Cardiac ventricle fibroblast (primary cell): Measurements from ENCODE around the gene HSF5. TPM values are rescaled to one million over a fixed set of nuclear protein-coding genes. Genes with fewer than 3 reads are reported as not detected.

Experiments used
- total RNA-seq: library from RNA; depleted of rRNA; stranded (reverse); fragments of >200 nt; gene quantifications from 2 replicates; pipeline ENCODE4 v1.2.3, GENCODE V29; 2015

HSF5 gene
- total RNA-seq = not detected in 2 replicates

GRCh38 chr17:58487589-58488427 lies at the start of gene HSF5:
Gene HSF5, minus strand, starts transcription at chr17:58488408. Its CDS starts 134 bp downstream, at chr17:58488274.

GRCh38 chr17:58513965-58514769 lies 26.0 kb upstream of the HSF5 start, which contains the start of gene MTMR4:
Gene MTMR4, minus strand, starts transcription at chr17:58514638. Its CDS starts 231 bp downstream, at chr17:58514407.

GRCh38 chr17:58417300-58418092 lies 70.7 kb downstream of the HSF5 start, which contains the start of gene RNF43:
Gene RNF43, minus strand, starts transcription at chr17:58417534. Its CDS starts 1,957 bp downstream, at chr17:58415577.

Other genes starting within 250 kb of the HSF5 start
- not detected in 2 replicates for gene LPO, start 249.8 kb downstream of the HSF5 start, total RNA-seq
- gene MPO, start 207.5 kb downstream of the HSF5 start, total RNA-seq = 0.06 TPM in 1 of 2 replicates, not detected in the other
- 0.05 and 0.12 TPM in 2 replicates for gene TSPOAP1, start 159.6 kb downstream of the HSF5 start, total RNA-seq
- 35.4 and 47.3 TPM in 2 replicates for gene SUPT4H1, start 136.2 kb downstream of the HSF5 start, total RNA-seq
- not detected in 2 replicates for gene RNF43, start 70.9 kb downstream of the HSF5 start, total RNA-seq
- gene MTMR4, start 26.2 kb upstream of the HSF5 start, total RNA-seq = 30.7 and 41.9 TPM in 2 replicates
- gene TEX14, start 203.6 kb upstream of the HSF5 start, total RNA-seq = 0.34 TPM in 1 of 2 replicates, not detected in the other
- 27.8 and 31.0 TPM in 2 replicates for gene RAD51C, start 204.2 kb upstream of the HSF5 start, total RNA-seq